Cardiac muscle cell (in vitro differentiated cells and primary cell): ENCODE results near the gene SETBP1. TPM values are rescaled to one million over a fixed set of nuclear protein-coding genes. Genes with fewer than 3 reads are reported as not detected.

ENCODE experiments used
- DNase-seq, 2 donors: peaks; one replicate each; pipeline versions ENCODE4 v3.0.0 to v3.0.0-alpha.2; 2010 to 2017; ENCODE audit warnings: low read depth in 1 of 2, low spot score in 1 of 2
- H3K27ac ChIP-seq: fragments of 200-600 bp; sonication (generic); 2 replicates; pipeline ENCODE4 v1.5.1; 2016
- H3K27me3 ChIP-seq: fragments of 200-600 bp; sonication (generic); 2 replicates; pipeline ENCODE4 v1.6.0; 2016; ENCODE audit warnings: control low read depth
- H3K36me3 ChIP-seq: fragments of 200-600 bp; sonication (generic); 2 replicates; pipeline ENCODE4 v1.5.1; 2016; ENCODE audit warnings: control low read depth
- H3K4me1 ChIP-seq: fragments of 200-600 bp; sonication (generic); 2 replicates; pipeline ENCODE4 v1.8.1; 2017; ENCODE audit warnings: low read depth, mild to moderate bottlenecking, mixed run types
- H3K4me3 ChIP-seq: fragments of 200-600 bp; sonication (generic); 2 replicates; pipeline ENCODE4 v1.5.1; 2016; ENCODE audit warnings: mild to moderate bottlenecking
- H3K9me3 ChIP-seq: fragments of 200-600 bp; sonication (generic); 2 replicates; pipeline ENCODE4 v1.5.1; 2017; ENCODE audit warnings: low read depth, mild to moderate bottlenecking, control low read depth
- CTCF ChIP-seq: IDR thresholded peaks from 2 replicates; pipeline ENCODE4 v1.5.1; 2012; ENCODE audit warnings: low read depth, mild to moderate bottlenecking, low read length
- polyA plus RNA-seq: library from polyadenylated mRNA; unstranded; fragments of >200 nt; fragmentation: Nextera tagmentation; extraction: Ambion mirVana; gene quantifications from 2 replicates; pipeline ENCODE4 v1.2.1, GENCODE V29; 2016
- total RNA-seq: library from RNA; depleted of rRNA; stranded (reverse); fragments of >200 nt; gene quantifications from 2 replicates; pipeline ENCODE4 v1.2.3, GENCODE V29; 2016

The SETBP1 gene
- total and polyA plus RNA-seq, 2 experiments from 2014 or later = 6.3 to 30.6 TPM

GRCh38 chr18:44704135-44704789 is 23.6 kb downstream of the SETBP1 start:
- Histone ChIP-seq H3K36me3 (no peaks in the 10 kb centered on the region), H3K9me3 (no peaks in the 10 kb centered on the region), H3K4me1 (peaks cover 19% of the 10 kb centered on the region), H3K27ac (no peak overlapping the region), H3K27me3 (no peaks in the 10 kb centered on the region), H3K4me3 (no peak overlapping the region)
- TF ChIP-seq CTCF = no peak
- DNase-seq = no peak

GRCh38 chr18:44705075-44705675 is 24.5 kb downstream of the SETBP1 start:
- no peak overlapping the region for H3K27ac ChIP-seq
- no peak for TF ChIP-seq CTCF
- H3K36me3 ChIP-seq = no peaks in the 10 kb centered on the region
- no peaks in the 10 kb centered on the region for H3K9me3 ChIP-seq
- DNase-seq = no peak
- H3K4me1 ChIP-seq = peaks cover 14% of the 10 kb centered on the region
- H3K4me3 ChIP-seq = no peak overlapping the region
- no peaks in the 10 kb centered on the region for H3K27me3 ChIP-seq

GRCh38 chr18:44708451-44709083 is 27.9 kb downstream of the SETBP1 start:
- Histone ChIP-seq H3K4me1 (peaks cover 3% of the 10 kb centered on the region), H3K36me3 (no peaks in the 10 kb centered on the region), H3K27ac (no peak overlapping the region), H3K9me3 (no peaks in the 10 kb centered on the region), H3K4me3 (no peak overlapping the region), H3K27me3 (no peaks in the 10 kb centered on the region)
- no peak for DNase-seq
- no peak for TF ChIP-seq CTCF

DNA sequence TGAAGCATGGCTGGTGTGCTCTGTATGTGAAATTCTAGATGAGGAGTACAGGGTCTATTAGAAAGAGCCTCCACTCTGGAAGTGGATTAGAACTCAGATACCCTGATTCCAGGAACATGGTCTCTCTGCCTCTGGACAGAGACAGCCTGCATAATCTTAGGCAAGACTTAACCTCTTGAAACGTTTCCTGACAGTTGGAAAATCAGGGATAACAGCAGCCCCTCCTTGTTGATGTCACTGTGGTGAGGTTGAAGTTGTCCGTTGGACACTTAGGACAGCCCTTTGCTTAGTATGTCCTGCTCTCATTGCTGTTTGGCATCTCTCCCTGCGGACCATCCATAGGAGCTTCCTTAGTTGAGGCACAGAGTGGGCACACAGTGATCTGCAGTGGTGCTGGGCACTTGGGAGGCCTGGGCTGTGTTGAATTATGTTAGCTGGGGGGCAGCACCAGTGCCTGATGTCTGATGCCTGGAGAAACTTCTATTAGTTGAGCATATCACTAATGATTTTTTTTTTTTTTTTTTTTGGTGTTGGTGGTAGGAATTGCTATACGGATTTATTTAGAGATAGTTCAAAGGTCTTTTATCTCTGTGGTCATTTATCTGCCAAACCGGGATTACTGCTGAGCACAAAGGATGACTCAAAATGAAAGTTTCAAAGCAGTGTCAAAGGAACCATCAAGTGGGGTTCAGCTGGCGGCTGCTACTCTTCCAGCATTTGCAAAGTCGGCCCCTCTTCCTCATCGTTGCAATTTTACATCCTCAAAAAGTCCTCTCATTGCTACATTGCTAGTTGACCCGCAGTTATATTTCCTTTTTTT is 28.8 kb downstream of the SETBP1 start:
- no peak for TF ChIP-seq CTCF
- Histone ChIP-seq H3K4me3 (no peak overlapping the region), H3K4me1 (peaks cover 3% of the 10 kb centered on the region), H3K27ac (no peak overlapping the region), H3K9me3 (no peaks in the 10 kb centered on the region), H3K27me3 (no peaks in the 10 kb centered on the region), H3K36me3 (no peaks in the 10 kb centered on the region)
- DNase-seq = no peak

DNA sequence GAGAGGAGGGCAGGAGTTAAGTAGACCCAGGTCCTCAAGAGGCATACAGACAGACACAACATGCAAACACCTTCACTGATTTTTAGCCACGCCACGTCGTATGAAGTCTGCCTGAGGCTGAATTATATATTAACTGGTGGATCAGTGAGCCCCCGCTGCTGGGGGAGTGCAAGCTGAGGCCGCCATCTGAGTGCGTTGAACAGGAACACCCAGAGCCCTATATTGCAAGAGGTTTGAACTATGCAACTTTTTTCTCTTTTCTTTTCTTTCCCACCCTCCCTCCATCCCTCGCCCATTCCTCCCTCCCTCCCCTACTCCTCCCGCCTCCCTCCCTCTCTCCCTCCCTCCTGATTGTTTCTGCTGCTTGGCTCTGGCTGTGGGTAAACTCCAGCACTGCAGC is 30.2 kb downstream of the SETBP1 start:
- Histone ChIP-seq H3K4me1 (no peaks in the 10 kb centered on the region), H3K36me3 (no peaks in the 10 kb centered on the region), H3K27me3 (no peaks in the 10 kb centered on the region), H3K27ac (no peak overlapping the region), H3K4me3 (no peak overlapping the region), H3K9me3 (no peaks in the 10 kb centered on the region)
- TF ChIP-seq CTCF = no peak
- DNase-seq = no peak
